ENCODE measurements around the gene NDUFB3. TPM values are rescaled to one million over a fixed set of nuclear protein-coding genes. Genes with fewer than 3 reads are reported as not detected.

Gene NDUFB3
- total RNA-seq, 4 donors from 2014 or later = 37.9 to 84.0 (median 41.4) TPM

DNA sequence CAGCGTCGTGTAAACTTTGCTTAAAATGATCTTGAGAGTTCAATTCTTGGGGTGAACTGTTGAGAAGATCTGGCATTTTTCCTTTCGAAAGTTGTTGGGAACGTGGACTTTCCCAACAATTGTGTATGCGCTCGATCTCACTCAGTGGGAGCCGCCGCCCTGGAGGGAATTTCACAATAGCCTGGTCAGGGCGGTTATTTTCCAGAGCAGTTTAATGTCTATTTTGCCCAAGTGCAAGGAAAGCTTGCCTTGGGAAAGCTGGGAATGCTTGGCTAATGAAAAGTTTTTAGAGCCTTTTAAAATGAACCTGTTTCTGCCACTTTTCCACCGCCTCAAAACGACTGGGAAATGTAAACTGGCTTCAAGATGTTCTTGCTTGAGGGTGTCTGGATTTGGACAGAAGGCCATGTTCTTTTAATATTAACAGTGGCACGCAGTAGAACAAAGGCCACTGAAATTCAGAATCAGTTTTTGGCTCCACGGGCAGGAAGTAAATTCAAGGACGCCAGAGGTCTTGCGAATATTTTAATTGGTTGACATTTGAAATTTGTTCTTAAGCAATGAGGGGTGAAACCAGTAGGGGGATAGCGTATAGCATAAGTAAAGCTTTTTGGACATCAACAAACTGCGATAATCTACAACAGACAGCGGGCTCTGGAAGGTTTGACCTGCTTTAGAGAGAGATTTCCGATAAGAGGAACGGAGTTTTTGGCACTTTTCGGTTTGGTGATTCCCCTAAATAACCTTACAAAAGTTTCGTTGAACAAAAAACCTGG, 45.3 kb downstream of the NDUFB3 start:
- TF ChIP-seq, protein P1, sequence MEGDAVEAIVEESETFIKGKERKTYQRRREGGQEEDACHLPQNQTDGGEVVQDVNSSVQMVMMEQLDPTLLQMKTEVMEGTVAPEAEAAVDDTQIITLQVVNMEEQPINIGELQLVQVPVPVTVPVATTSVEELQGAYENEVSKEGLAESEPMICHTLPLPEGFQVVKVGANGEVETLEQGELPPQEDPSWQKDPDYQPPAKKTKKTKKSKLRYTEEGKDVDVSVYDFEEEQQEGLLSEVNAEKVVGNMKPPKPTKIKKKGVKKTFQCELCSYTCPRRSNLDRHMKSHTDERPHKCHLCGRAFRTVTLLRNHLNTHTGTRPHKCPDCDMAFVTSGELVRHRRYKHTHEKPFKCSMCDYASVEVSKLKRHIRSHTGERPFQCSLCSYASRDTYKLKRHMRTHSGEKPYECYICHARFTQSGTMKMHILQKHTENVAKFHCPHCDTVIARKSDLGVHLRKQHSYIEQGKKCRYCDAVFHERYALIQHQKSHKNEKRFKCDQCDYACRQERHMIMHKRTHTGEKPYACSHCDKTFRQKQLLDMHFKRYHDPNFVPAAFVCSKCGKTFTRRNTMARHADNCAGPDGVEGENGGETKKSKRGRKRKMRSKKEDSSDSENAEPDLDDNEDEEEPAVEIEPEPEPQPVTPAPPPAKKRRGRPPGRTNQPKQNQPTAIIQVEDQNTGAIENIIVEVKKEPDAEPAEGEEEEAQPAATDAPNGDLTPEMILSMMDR (IDR thresholded peaks at IDR 0.05; ENCODE audit: low read depth) = no peak

DNA sequence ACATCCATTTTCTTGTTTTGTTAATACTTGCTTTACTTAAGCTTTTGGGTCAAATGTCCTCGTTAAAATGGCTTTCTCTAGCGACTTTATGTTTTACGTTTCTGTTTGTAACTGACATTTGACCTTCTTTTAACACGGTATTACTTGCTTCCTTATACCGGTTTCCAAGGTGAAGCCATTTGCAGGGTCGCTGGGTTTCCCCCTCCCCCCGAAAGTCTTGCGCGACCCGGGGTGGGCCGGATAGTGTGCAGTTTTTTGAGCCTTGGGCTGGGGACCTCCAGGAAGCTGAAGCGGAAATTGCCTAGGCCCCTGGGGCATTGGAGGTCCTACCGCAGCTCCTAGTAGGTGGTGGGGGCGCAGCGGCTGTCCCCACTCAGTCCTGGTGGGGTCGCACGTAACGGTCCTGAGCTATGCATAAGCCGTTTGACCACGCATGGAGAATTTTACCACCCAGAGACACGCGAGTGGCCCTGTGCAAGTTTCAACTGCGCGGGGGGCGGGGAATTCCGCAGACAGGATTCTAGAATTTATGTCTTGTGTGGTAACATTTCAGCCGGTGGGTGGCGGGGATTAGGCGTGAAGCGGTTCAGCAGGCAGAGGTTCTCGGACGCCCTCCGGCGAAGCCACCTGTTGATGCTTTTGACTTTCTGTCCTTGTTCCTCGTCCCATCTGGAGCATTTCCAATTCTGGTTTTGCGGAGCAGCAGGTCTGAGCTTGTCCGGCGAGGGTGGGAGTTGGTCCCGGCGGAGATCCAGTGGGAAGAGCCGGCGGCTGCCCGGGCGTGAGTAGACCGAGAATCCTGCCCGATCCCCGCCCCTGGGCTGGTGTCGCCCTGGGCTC, 46.5 kb downstream of the NDUFB3 start:
- TF ChIP-seq, protein P1 (IDR thresholded peaks at IDR 0.05; ENCODE audit: low read depth) = no peak

DNA sequence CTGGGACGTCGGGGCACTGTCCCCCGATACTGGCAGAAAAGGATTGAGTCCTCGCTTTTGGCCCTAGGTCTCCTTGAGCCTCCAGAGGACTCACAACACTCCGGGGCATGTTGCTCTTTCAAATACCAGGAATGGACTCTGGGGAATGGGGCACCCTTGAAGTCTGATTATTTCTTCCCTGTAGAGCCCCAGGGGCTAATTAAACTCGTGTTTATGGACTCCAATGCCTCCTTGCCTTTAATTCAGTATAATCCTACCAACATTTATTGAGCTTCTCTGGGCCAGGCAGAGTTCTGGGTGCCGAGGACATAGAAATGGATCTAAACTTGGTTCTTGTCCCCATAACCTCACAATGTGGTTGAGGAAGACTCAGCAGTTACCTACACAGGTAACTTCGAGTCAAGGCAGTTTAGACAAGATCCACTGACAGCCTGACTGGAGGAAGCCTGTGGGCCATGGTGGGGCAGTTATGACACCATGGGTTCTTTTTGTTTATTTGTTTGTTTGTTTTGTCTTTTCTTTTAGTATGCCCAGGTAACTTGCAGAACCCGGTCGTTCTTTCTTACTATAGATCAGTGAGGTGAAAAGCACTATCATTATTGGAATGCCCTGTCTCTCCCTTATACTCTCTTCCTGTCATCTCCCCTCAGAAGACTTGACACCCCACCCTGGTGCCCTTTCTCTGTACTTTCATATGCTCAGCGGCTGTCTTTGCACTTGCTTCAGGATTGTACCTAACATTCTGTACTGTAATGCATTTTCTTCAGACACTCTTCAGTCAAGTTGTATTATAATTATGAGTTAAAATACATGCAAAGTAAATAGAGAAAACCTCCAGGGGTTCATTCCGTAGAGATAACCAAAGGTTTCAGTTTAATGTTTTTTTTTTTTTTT, 47.4 kb downstream of the NDUFB3 start:
- TF ChIP-seq, protein P1 (IDR thresholded peaks at IDR 0.05; ENCODE audit: low read depth) = no peak

DNA sequence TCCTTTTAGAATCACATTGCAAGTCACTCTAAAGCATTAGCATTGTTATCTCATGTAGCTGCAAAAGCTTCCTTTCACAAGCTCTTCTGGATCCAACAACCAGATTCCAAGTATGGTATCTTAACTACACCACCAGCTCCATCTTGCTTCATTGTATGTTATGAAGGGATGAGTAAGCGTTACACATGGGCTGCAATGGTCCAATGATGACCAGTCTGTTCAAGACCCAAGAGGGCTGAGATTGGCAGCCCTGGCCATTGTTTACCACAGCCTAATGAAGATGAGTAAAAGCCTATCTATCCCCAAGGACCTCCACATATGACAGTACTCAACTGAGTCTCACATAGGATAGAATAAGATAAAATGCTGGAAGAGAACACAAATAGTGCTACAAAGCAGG, 50.5 kb downstream of the NDUFB3 start:
- TF ChIP-seq, protein P1 (IDR thresholded peaks at IDR 0.05; ENCODE audit: low read depth) = no peak

DNA sequence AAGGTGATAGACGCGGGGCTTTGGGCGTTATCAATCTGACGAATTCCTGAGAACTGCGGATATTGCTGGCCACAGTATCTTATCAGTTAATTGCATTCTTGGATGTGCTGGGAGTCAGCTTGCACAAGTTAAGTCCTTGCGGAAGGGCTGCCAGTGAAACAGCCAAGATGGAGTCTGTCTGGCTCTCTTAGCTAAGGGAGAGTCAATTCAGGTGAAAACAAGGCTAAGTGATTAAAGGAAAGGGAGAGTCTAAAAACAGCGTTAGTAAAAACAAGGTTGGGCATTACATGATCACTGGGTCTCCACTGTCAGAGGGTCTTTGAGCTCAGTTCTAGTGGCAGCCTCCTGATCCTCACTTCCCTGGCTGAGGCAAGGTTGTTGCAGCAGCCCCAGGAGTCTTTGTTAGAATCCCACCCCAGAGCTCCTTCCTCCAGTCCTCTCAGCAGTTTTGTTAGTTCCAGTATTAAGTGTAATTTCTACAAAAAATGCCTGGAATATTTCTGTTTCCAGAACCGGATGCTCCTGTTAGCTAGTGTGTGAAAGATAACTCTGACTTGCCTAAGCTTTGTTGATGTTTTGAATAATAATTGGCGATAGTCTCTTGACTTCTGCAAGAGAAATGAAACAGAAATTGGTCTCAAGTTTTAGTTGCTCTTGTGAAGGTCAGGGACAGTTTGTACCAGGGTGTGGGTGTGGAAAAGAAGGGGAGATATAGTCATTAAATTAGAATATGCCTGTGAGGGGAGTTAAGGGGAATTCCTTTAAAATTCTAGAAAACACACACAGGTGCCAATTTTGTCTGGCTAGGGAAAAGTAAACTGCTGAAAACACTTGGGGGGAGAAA, 54.7 kb downstream of the NDUFB3 start:
- TF ChIP-seq, protein P1 (IDR thresholded peaks at IDR 0.05; ENCODE audit: low read depth) = no peak

DNA sequence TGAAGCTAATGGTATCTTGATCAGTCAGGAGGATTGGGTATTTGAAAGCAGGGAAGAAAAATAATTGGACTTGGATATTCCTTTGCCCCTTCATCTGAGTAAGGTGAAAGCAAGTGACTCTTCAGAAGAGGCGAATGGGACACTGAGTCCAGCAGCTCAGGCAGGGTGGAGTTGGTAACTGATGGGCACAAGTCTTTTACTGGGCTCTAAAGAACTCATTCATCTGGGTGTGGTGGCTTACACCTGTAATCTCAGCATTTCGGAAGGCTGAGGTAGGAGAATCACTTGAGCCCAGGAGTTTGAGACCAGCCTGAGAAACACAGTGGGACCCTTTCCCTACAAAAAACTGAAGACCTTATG, 55.3 kb downstream of the NDUFB3 start:
- TF ChIP-seq, protein P1 (IDR thresholded peaks at IDR 0.05; ENCODE audit: low read depth) = no peak
